Naive thymus-derived CD4-positive, alpha-beta T cell (primary cell): ENCODE results near the gene NBEAL2. TPM values are rescaled to one million over a fixed set of nuclear protein-coding genes. Genes with fewer than 3 reads are reported as not detected.

Source experiments
- ATAC-seq: fragments of 150-1000 bp; cut with Tn5 transposase; 2 replicates; pipeline ENCODE4 v1.10.0; 2021; ENCODE audit warnings: mild to moderate bottlenecking, moderate library complexity
- CTCF ChIA-PET: fragments of 350-600 bp; sonication (Branson Sonifier 250); formaldehyde crosslinking; loops from one replicate; lab custom pipeline; 2021; ENCODE audit warnings: antibody characterized with exemption; lab: Charles Lee
- POLR2A ChIA-PET: fragments of 350-600 bp; sonication (Branson Sonifier 250); formaldehyde crosslinking; loops from one replicate; lab custom pipeline; 2021; ENCODE audit warnings: antibody characterized with exemption, inconsistent platforms; lab: Charles Lee
- DNase-seq, 9 donors: peaks; one replicate each; pipeline versions ENCODE4 v3.0.0 to v3.0.0-alpha.2; 2020 to 2022; ENCODE audit warnings: mixed read lengths in 1 of 9
- H3K27ac ChIP-seq: one replicate; pipeline ENCODE4 v1.7.0; 2013; ENCODE audit warnings: mild to moderate bottlenecking, low read depth, low read length, moderate library complexity
- H3K27me3 ChIP-seq, 2 donors: one replicate each; pipeline ENCODE4 v1.7.0; 2013; ENCODE audit warnings: low read length in 2 of 2, mild to moderate bottlenecking in 2 of 2, moderate library complexity in 2 of 2; ENCODE audit not compliant: control insufficient read depth in 2 of 2, insufficient read depth in 2 of 2
- H3K36me3 ChIP-seq, 3 experiments: 1 replicate in 2 of 3; 2 replicates in 1 of 3; pipeline ENCODE4 v1.7.0; 2013; ENCODE audit warnings: low read length in 3 of 3, mild to moderate bottlenecking in 3 of 3, moderate library complexity in 1 of 3; ENCODE audit not compliant: insufficient read depth in 3 of 3, control insufficient read depth in 2 of 3
- H3K4me1 ChIP-seq, 2 donors: one replicate each; pipeline ENCODE4 v1.7.0; 2013; ENCODE audit warnings: low read length in 2 of 2, mild to moderate bottlenecking in 2 of 2, moderate library complexity in 1 of 2; ENCODE audit not compliant: control insufficient read depth in 2 of 2, insufficient read depth in 2 of 2
- H3K4me3 ChIP-seq: 2 replicates; pipeline ENCODE4 v1.7.0; 2013; ENCODE audit warnings: mild to moderate bottlenecking, low read length
- H3K9me3 ChIP-seq, 3 experiments: 1 replicate in 2 of 3; 2 replicates in 1 of 3; pipeline ENCODE4 v1.7.0; 2013; ENCODE audit warnings: low read length in 3 of 3; ENCODE audit not compliant: control insufficient read depth in 2 of 3
- H3K27ac Mint-ChIP-seq, 9 donors: one replicate each; pipeline ENCODE4 v1.8.0; 2020 to 2022; ENCODE audit warnings: mixed read lengths in 9 of 9, mild to moderate bottlenecking in 8 of 9, moderate library complexity in 5 of 9, inconsistent platforms in 2 of 9
- H3K27me3 Mint-ChIP-seq, 5 donors: one replicate each; pipeline ENCODE4 v1.8.0; 2021 to 2022; ENCODE audit warnings: mixed read lengths in 5 of 5, mild to moderate bottlenecking in 1 of 5
- H3K36me3 Mint-ChIP-seq, 5 donors: one replicate each; pipeline ENCODE4 v1.8.0; 2020 to 2022; ENCODE audit warnings: mixed read lengths in 5 of 5, mild to moderate bottlenecking in 3 of 5, inconsistent platforms in 1 of 5
- H3K4me1 Mint-ChIP-seq, 7 donors: one replicate each; pipeline ENCODE4 v1.8.0; 2020 to 2022; ENCODE audit warnings: mixed read lengths in 7 of 7, mild to moderate bottlenecking in 3 of 7, inconsistent platforms in 1 of 7
- H3K4me3 Mint-ChIP-seq, 10 donors: one replicate each; pipeline ENCODE4 v1.8.0; 2020 to 2022; ENCODE audit warnings: mild to moderate bottlenecking in 10 of 10, mixed read lengths in 10 of 10, moderate library complexity in 6 of 10, inconsistent platforms in 2 of 10
- H3K9me3 Mint-ChIP-seq, 11 donors: one replicate each; pipeline ENCODE4 v1.8.0; 2020 to 2022; ENCODE audit warnings: mixed read lengths in 11 of 11, mild to moderate bottlenecking in 4 of 11, inconsistent platforms in 1 of 11, moderate library complexity in 1 of 11
- intact Hi-C, 2 donors: fragments of 100-400 bp; cut with micrococcal nuclease; formaldehyde crosslinking; loops; one replicate each; pipeline ENCODE4 v1.15.1; 2023
- polyA plus RNA-seq, 2 donors: library from polyadenylated mRNA; unstranded; fragments of 300-500 nt; fragmentation: Illumina TruSeq; gene quantifications; one replicate each; pipeline ENCODE4 v1.2.3, GENCODE V29; 2021
- total RNA-seq, 6 experiments: library from RNA in 5 of 6; stranded (reverse) in 5 of 6; gene quantifications; 1 replicate in 5 of 6; 2 replicates in 1 of 6; pipeline ENCODE4 v1.2.3 and lab custom pipeline; 2021 to 2026

NBEAL2 gene
- total and polyA plus RNA-seq, 7 experiments from 2014 or later: 1.7 to 289 (median 50.4) TPM

DNA sequence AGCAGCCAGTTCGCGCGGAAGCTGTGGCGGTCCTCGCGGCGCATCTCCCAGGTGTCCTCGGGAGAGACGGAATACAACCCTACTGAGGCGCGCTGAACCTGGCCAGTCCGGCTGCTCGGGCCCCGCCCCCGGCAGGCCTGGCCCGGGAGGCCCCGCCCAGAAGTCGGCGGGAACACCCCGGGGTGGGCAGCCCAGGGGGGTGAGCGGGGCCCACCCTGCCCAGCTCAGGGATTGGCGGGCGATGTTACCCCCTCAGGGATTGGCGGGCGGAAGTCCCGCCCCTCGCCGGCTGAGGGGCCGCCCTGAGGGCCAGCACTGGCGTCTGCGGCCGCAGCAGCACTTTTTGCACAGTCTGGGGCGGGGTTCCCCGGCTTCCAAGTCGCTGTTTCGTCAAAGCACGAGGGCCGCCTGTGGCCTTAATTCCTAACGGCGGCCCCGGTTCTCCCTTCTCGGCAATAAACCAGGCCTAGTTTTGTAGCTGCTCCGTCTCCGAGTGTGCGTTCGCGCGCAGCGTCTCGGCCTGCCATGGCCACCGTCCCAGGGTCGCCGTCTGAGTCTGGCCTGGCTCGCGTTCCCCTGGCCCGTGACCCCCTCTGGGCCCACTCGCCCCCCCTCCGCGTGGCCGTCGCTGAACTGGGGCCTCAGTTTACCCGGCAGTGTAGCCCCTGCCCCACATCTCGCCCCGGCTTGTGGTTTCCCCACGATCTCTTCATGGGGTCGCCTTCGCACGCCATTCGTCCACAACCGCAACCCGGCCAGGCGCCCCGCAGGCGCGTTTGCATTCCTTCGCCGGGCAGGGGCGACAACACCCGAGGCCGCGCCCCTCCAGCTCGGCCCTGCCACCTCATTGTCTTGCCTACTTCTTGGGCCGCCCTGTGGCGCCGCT is 30.0 kb downstream of the NBEAL2 start:
- peak overlapping the region; percentile 46 for H3K4me3 ChIP-seq
- peak overlapping the region in 9 of 10 donors; percentile 64 to 86 (median 77) for H3K4me3 Mint-ChIP-seq
- ATAC-seq (peak; percentile 93), DNase-seq (peak; percentile 51 to 75 (median 68))
- peaks cover 0 to 11% (median 6%) of the 10 kb centered on the region in 5 donors for H3K36me3 Mint-ChIP-seq
- H3K9me3 Mint-ChIP-seq: peaks cover 0 to 1% (median 0%) of the 10 kb centered on the region in 11 donors
- H3K36me3 ChIP-seq: peaks cover 0 to 35% (median 15%) of the 10 kb centered on the region in 3 experiments
- peaks cover 5 to 23% (median 7%) of the 10 kb centered on the region in 7 donors for H3K4me1 Mint-ChIP-seq
- no peaks in the 10 kb centered on the region for H3K27me3 Mint-ChIP-seq
- intact Hi-C loops: loop anchor here (1.0 kb wide), 3 partner anchors 22 to 504 kb away; partner anchors contain the start of genes ELP6 (in 1 of the 2) and NBEAL2 (in 1 of the 2)
- H3K4me1 ChIP-seq: no peaks in the 10 kb centered on the region
- CTCF ChIA-PET: no interaction called here
- no peaks in the 10 kb centered on the region for H3K27me3 ChIP-seq
- H3K27ac ChIP-seq: peak overlapping the region; percentile 73
- POLR2A ChIA-PET: interaction anchor here (1.0 to 3.1 kb wide), 2 partner anchors 11 to 30 kb away, joined by 4 to 17 read pairs; partner anchors contain the start of gene NBEAL2
- H3K9me3 ChIP-seq: no peaks in the 10 kb centered on the region
- H3K27ac Mint-ChIP-seq: peak overlapping the region in 6 of 9 donors; percentile 40 to 83 (median 76)

DNA sequence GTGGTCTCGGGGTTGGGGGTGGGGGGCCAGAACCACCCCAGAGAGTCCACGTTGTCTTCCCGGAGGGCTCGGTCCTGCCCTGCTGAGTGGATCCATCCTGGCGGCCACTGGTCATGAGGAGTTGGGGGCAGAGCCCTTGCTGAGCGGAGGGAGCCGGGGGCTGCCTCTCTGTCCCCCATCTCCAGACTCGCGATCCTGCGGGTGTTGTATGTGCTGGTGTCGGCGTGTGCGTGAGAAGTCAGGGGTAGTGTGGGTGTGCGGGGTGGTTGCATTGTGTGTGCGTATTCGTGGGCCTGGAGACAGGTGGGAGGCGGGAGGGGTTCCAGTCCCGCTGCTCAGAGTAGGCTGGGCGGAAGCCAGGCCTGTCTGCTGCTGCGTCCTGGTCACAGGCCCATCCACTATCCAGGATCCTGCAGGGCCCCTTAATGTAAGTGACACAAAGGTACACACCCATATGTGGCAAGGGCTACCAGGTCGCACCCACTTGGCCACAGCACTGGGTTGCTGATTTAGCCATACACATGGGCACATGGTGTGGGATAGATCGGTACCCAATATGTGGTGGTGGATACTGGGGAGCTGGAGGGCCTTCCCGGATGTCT is 30.7 kb downstream of the NBEAL2 start:
- Histone ChIP-seq H3K4me1 (no peaks in the 10 kb centered on the region), H3K27ac (peak overlapping the region; percentile 73), H3K27me3 (no peaks in the 10 kb centered on the region), H3K36me3 (peaks cover 0 to 27% (median 12%) of the 10 kb centered on the region in 3 experiments), H3K4me3 (no peak overlapping the region), H3K9me3 (no peaks in the 10 kb centered on the region)
- H3K27me3 Mint-ChIP-seq: no peaks in the 10 kb centered on the region
- no peak for DNase-seq
- ChIA-PET CTCF (no interaction called here), POLR2A (interaction anchor here (1.2 to 3.1 kb wide), 2 partner anchors 13 to 31 kb away, joined by 3 to 17 read pairs; partner anchors contain the start of gene NBEAL2)
- peak overlapping the region; percentile 25 to 86 (median 75) for H3K4me3 Mint-ChIP-seq
- peak overlapping the region; percentile 40 to 87 (median 77) for H3K27ac Mint-ChIP-seq
- intact Hi-C loops: no loop called here
- H3K4me1 Mint-ChIP-seq: peaks cover 5 to 25% (median 7%) of the 10 kb centered on the region in 7 donors
- H3K9me3 Mint-ChIP-seq: peaks cover 0 to 1% (median 0%) of the 10 kb centered on the region in 11 donors
- no peak for ATAC-seq
- peaks cover 0 to 11% (median 6%) of the 10 kb centered on the region in 5 donors for H3K36me3 Mint-ChIP-seq

DNA sequence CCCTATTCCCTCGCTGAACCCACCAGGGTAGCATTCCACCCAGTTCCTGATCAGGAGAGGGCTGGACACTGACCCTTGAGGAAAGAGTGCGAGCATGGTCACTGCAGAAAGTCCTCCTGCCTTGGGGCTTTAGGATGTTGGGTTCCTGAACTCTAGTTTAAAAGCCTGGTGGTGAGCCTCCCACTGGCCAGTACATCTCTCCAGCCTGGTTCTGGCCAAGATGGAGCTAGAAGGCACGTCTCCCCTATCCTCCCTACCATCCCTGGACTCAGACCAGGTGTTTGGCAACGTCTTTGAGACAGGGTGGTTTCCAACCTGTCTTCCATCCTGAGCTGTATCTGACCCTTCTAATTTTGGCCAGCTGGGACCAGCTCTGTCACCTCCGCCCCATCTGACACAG is 31.4 kb downstream of the NBEAL2 start:
- Histone ChIP-seq H3K4me1 (peaks cover 0 to under 1% of the 10 kb centered on the region in 2 donors), H3K4me3 (no peak overlapping the region), H3K36me3 (peaks cover 0 to 21% (median 11%) of the 10 kb centered on the region in 3 experiments), H3K27ac (peak overlapping the region; percentile 10), H3K27me3 (no peaks in the 10 kb centered on the region), H3K9me3 (no peaks in the 10 kb centered on the region)
- DNase-seq (no peak), ATAC-seq (no peak)
- ChIA-PET POLR2A (interaction anchor here (0.6 to 3.1 kb wide), 3 partner anchors 12 to 72 kb away, joined by 3 to 17 read pairs (median 3); partner anchors contain the start of gene NBEAL2), CTCF (no interaction called here)
- Mint-ChIP-seq H3K4me3 (peak overlapping the region in 9 of 10 donors; percentile 18 to 82 (median 64)), H3K4me1 (peaks cover 5 to 28% (median 9%) of the 10 kb centered on the region in 7 donors), H3K9me3 (peaks cover 0 to 1% (median 0%) of the 10 kb centered on the region in 11 donors), H3K27me3 (no peaks in the 10 kb centered on the region), H3K27ac (peak overlapping the region; percentile 39 to 92 (median 76)), H3K36me3 (peaks cover 0 to 9% (median 7%) of the 10 kb centered on the region in 5 donors)
- intact Hi-C loops: no loop called here

DNA sequence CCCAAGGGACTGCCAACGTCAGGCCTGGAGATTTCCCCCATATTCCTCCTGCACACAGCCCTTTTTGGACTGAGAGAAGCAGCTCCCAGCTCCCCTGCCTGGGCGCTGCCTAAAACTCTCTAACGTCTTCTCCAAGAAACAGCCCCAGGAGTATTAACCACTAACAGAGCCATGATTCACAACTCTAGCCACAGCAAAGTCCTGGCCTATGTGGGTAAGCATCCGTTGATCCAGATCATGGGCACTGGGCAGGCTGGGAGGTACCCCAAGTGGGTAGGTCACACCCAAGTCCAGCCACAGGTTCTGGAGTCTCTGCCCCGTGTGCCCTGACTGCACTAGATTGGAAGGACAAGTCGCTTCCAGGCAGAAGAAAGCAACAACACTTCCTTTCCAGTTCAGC is 31.9 kb downstream of the NBEAL2 start:
- no peak for DNase-seq
- no peak overlapping the region for H3K4me3 ChIP-seq
- H3K4me3 Mint-ChIP-seq: peak overlapping the region in 4 of 10 donors; percentile 10 to 82 (median 20)
- no peak for ATAC-seq
- peak overlapping the region; percentile 30 to 92 (median 74) for H3K27ac Mint-ChIP-seq
- H3K4me1 Mint-ChIP-seq: peaks cover 5 to 31% (median 9%) of the 10 kb centered on the region in 7 donors
- intact Hi-C loops: no loop called here
- ChIA-PET POLR2A (interaction anchor here (0.6 to 3.1 kb wide), 4 partner anchors 9 to 72 kb away, joined by 3 to 17 read pairs (median 3); partner anchors contain the start of gene NBEAL2), CTCF (no interaction called here)
- H3K4me1 ChIP-seq: peaks cover 0 to 3% of the 10 kb centered on the region in 2 donors
- H3K27ac ChIP-seq: peak overlapping the region; percentile 10
- H3K36me3 ChIP-seq: peaks cover 0 to 21% (median 6%) of the 10 kb centered on the region in 3 experiments
- no peaks in the 10 kb centered on the region for H3K27me3 ChIP-seq
- peaks cover 0 to 1% (median 0%) of the 10 kb centered on the region in 11 donors for H3K9me3 Mint-ChIP-seq
- H3K9me3 ChIP-seq: no peaks in the 10 kb centered on the region
- no peaks in the 10 kb centered on the region for H3K27me3 Mint-ChIP-seq
- H3K36me3 Mint-ChIP-seq: peaks cover 0 to 9% (median 9%) of the 10 kb centered on the region in 5 donors

DNA sequence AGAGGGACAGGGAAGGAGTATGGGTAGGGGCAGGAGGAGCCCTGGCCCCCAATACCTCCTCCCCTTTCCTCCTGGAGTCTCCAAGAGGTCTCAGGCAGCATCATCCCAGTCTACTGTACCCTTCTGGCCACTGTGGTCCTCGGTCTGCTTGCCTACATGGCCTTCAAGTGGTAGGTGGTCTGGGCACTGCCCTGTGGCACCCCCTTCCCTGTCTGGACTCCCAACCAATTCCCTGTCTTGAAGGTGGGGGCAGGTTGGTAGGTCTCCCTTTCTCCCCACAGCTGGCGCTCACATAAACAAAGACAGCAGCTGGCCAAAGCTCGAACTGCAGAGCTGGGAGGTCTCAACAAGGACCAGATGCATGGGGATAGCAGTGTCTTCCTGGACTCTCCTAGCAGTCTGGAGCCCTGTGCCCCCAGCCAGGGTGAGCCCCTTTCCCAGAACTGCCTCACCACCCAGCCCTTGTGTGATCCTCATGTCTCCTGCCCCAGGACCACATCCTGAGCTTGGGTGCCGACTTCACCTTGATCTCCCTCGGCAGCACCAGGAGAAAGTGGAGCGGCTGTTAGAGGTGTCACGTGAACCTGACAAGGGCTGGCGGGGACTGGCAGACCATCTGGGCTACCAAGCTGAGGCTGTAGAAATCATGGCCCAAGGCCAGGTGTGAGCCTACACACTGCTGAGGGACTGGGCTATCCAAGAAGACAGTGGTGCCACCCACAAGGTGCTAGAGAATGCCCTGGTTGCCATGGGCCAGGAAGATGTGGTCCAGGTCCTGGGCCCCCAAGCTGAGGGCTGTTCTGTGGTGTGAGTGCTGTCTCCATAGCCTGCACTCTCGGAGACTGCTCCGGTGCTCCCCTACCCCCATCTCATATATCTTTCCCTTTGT is 33.1 kb downstream of the NBEAL2 start:
- ChIA-PET CTCF (no interaction called here), POLR2A (interaction anchor here (1.2 kb wide), 1 partner anchor 8 kb away, joined by 3 read pairs; no protein-coding TSS in a partner anchor)
- Histone ChIP-seq H3K4me1 (peaks cover 6 to 12% of the 10 kb centered on the region in 2 donors), H3K9me3 (no peaks in the 10 kb centered on the region), H3K27me3 (no peaks in the 10 kb centered on the region), H3K4me3 (no peak overlapping the region), H3K27ac (no peak overlapping the region), H3K36me3 (peaks cover 3 to 23% (median 5%) of the 10 kb centered on the region in 3 experiments)
- peak overlapping the region in 7 of 9 donors; percentile 16 to 80 (median 75) for H3K27ac Mint-ChIP-seq
- intact Hi-C loops: no loop called here
- no peaks in the 10 kb centered on the region for H3K27me3 Mint-ChIP-seq
- H3K4me1 Mint-ChIP-seq: peaks cover 13 to 43% (median 16%) of the 10 kb centered on the region in 7 donors
- peaks cover 0 to 18% (median 7%) of the 10 kb centered on the region in 5 donors for H3K36me3 Mint-ChIP-seq
- no peak for DNase-seq
- no peak for ATAC-seq
- H3K9me3 Mint-ChIP-seq: peaks cover 0 to 1% (median 0%) of the 10 kb centered on the region in 11 donors
- H3K4me3 Mint-ChIP-seq: no peak overlapping the region
